GM23248 (cell line): ENCODE results near the gene ANKRD13B. TPM values are rescaled to one million over a fixed set of nuclear protein-coding genes. Genes with fewer than 3 reads are reported as not detected.
"Not testable (repeated sequence)": the region's sequence is repeated elsewhere in the genome, so short reads cannot be mapped to it uniquely, and the experiment has no call there.

Experiments used
- DNase-seq: peaks from one replicate; pipeline ENCODE4 v3.0.0-alpha.2; 2015
- H2AFZ ChIP-seq: fragments of 200-600 bp; sonication (generic); 2 replicates; pipeline ENCODE4 v1.6.1; 2016; ENCODE audit warnings: antibody characterized with exemption
- H3F3A ChIP-seq: fragments of 200-600 bp; sonication (generic); 2 replicates; pipeline ENCODE4 v1.6.1; 2016; ENCODE audit warnings: mild to moderate bottlenecking, antibody characterized with exemption, mixed run types; ENCODE audit not compliant: insufficient read depth
- H3K27ac ChIP-seq: fragments of 200-600 bp; sonication (generic); 2 replicates; pipeline ENCODE4 v1.5.1; 2016; ENCODE audit warnings: mild to moderate bottlenecking
- H3K27me3 ChIP-seq: fragments of 200-600 bp; sonication (generic); replicated peaks from 2 replicates; pipeline ENCODE4 v1.6.1; 2016; ENCODE audit warnings: mild to moderate bottlenecking; ENCODE audit not compliant: insufficient read depth
- H3K36me3 ChIP-seq: fragments of 200-600 bp; sonication (generic); 2 replicates; pipeline ENCODE4 v1.6.1; 2016; ENCODE audit warnings: low read depth, mild to moderate bottlenecking
- H3K4me1 ChIP-seq: fragments of 200-600 bp; sonication (generic); 2 replicates; pipeline ENCODE4 v1.6.1; 2016; ENCODE audit warnings: mild to moderate bottlenecking; ENCODE audit not compliant: insufficient read depth
- H3K4me2 ChIP-seq: fragments of 200-600 bp; sonication (generic); one replicate; pipeline ENCODE4 v1.6.1; 2016; ENCODE audit warnings: mild to moderate bottlenecking; ENCODE audit not compliant: unreplicated experiment
- H3K4me3 ChIP-seq: fragments of 200-600 bp; sonication (generic); 2 replicates; pipeline ENCODE4 v1.5.1; 2016; ENCODE audit warnings: mild to moderate bottlenecking
- H3K79me2 ChIP-seq: fragments of 200-600 bp; sonication (generic); 2 replicates; pipeline ENCODE4 v1.6.1; 2016; ENCODE audit warnings: mild to moderate bottlenecking; ENCODE audit not compliant: insufficient read depth
- H3K9ac ChIP-seq: fragments of 200-600 bp; sonication (generic); 2 replicates; pipeline ENCODE4 v1.6.1; 2016; ENCODE audit warnings: mild to moderate bottlenecking
- H3K9me2 ChIP-seq: fragments of 200-600 bp; sonication (generic); 2 replicates; pipeline ENCODE4 v1.6.1; 2016; ENCODE audit warnings: mixed run types, mild to moderate bottlenecking, moderate library complexity; ENCODE audit not compliant: insufficient read depth
- H3K9me3 ChIP-seq: fragments of 200-600 bp; sonication (generic); one replicate; pipeline ENCODE4 v1.6.1; 2017; ENCODE audit warnings: low read depth
- H4K20me1 ChIP-seq: fragments of 200-600 bp; sonication (generic); 2 replicates; pipeline ENCODE4 v1.6.0; 2016; ENCODE audit not compliant: insufficient read depth
- EZH2 ChIP-seq: fragments of 200-600 bp; sonication (generic); IDR thresholded peaks from 2 replicates; pipeline ENCODE4 v1.6.1; 2018; ENCODE audit warnings: antibody characterized with exemption, mild to moderate bottlenecking; ENCODE audit not compliant: insufficient read depth, poor library complexity, severe bottlenecking
- EZH2phosphoT487 ChIP-seq: fragments of 200-600 bp; sonication (generic); IDR thresholded peaks from 2 replicates; pipeline ENCODE4 v1.6.1; 2018; ENCODE audit warnings: antibody characterized with exemption, moderate library complexity, mild to moderate bottlenecking, low read depth; ENCODE audit not compliant: insufficient read depth
- WGBS, 2 experiments: methylation state at CpG; one replicate each; pipeline ENCODE4 v1.1.6; 2015 to 2017; ENCODE audit warnings: low lambda C conversion rate in 2 of 2, low coverage in 1 of 2; ENCODE audit errors: missing lambda C conversion rate in 2 of 2; 5-methylcytosine and 5-hydroxymethylcytosine counted together
- in situ Hi-C: fragments of 300-500 bp; cut with MboI; formaldehyde crosslinking; loops from 2 replicates; pipeline ENCODE4 v1.15.0; 2020
- polyA plus RNA-seq: library from polyadenylated mRNA; unstranded; fragments of >200 nt; fragmentation: Nextera tagmentation; extraction: Ambion mirVana; gene quantifications from 2 replicates; pipeline ENCODE4 v1.2.1, GENCODE V29; 2016
- total RNA-seq: library from RNA; depleted of rRNA; stranded (reverse); fragments of >200 nt; shearing (Covaris generic); gene quantifications from 2 replicates; pipeline ENCODE4 v1.2.3, GENCODE V29; 2014

The ANKRD13B gene
- total and polyA plus RNA-seq, 2 experiments from 2014 or later: 1.7 to 9.4 TPM

GRCh38 chr17:29649359-29649758 is 56.4 kb downstream of the ANKRD13B start:
- H2AFZ ChIP-seq: no peak overlapping the region
- peaks cover 25% of the 10 kb centered on the region for H3K4me1 ChIP-seq
- H3K9me2 ChIP-seq: no peaks in the 10 kb centered on the region
- H3K79me2 ChIP-seq: no peaks in the 10 kb centered on the region
- peaks cover 24% of the 10 kb centered on the region for H3F3A ChIP-seq
- no peak overlapping the region for H3K9ac ChIP-seq
- H3K9me3 ChIP-seq: no peaks in the 10 kb centered on the region
- no peak overlapping the region for H3K27ac ChIP-seq
- no peaks in the 10 kb centered on the region for H3K27me3 ChIP-seq
- in situ Hi-C loops: loop anchor here (10.0 kb wide), 2 partner anchors 125 to 285 kb away; partner anchors contain the start of gene SSH2
- 97 to 99% methylated on average over 5 of the region's 5 CpGs for WGBS, 2 experiments
- no peaks in the 10 kb centered on the region for H4K20me1 ChIP-seq
- H3K36me3 ChIP-seq: 0 out of 2 replicates have a peak, but pooled peaks cover 5% of the 10 kb centered on the region
- DNase-seq: no peak
- TF ChIP-seq EZH2 (no peak), EZH2phosphoT487 (no peak)
- H3K4me3 ChIP-seq: no peak overlapping the region
- H3K4me2 ChIP-seq: no peak overlapping the region

- 84 to 91% methylated on average over 4 of the region's 4 CpGs for WGBS, 2 experiments
- no peaks in the 10 kb centered on the region for H3K79me2 ChIP-seq
- no peak overlapping the region for H3K9ac ChIP-seq
- H3K4me3 ChIP-seq: no peak overlapping the region
- H4K20me1 ChIP-seq: no peaks in the 10 kb centered on the region
- H3K9me2 ChIP-seq: no peaks in the 10 kb centered on the region
- H3K36me3 ChIP-seq: 0 out of 2 replicates have a peak, but pooled peaks cover 5% of the 10 kb centered on the region
- H3K27ac ChIP-seq: no peak overlapping the region
- H3F3A ChIP-seq: peaks cover 13% of the 10 kb centered on the region
- peaks cover 16% of the 10 kb centered on the region for H3K4me1 ChIP-seq
- no peak for TF ChIP-seq EZH2
- no peak for TF ChIP-seq EZH2phosphoT487
- no peak for DNase-seq
- no peak overlapping the region for H3K4me2 ChIP-seq
- no peaks in the 10 kb centered on the region for H3K9me3 ChIP-seq
- in situ Hi-C loops: no loop called here
- H2AFZ ChIP-seq: no peak overlapping the region
- no peaks in the 10 kb centered on the region for H3K27me3 ChIP-seq
Observed at GRCh38 chr17:29650396-29650795, 57.5 kb downstream of the ANKRD13B start.

- in situ Hi-C loops, H2AFZ ChIP-seq, H3K4me3 ChIP-seq, H3K4me1 ChIP-seq, H3K27me3 ChIP-seq, DNase-seq, H3K9me2 ChIP-seq, H3K36me3 ChIP-seq, H3K9me3 ChIP-seq, H3K9ac ChIP-seq, H3K27ac ChIP-seq, H3K4me2 ChIP-seq, H3F3A ChIP-seq, H4K20me1 ChIP-seq, H3K79me2 ChIP-seq: not testable (repeated sequence)
- WGBS, 2 experiments: 90 to 95% methylated on average over 7 of the region's 7 CpGs
Observed at GRCh38 chr17:29651913-29652312, 59.0 kb downstream of the ANKRD13B start.

GRCh38 chr17:29652976-29653375 is 60.0 kb downstream of the ANKRD13B start:
- H3F3A ChIP-seq: no peaks in the 10 kb centered on the region
- H3K27ac ChIP-seq: no peak overlapping the region
- no peak overlapping the region for H2AFZ ChIP-seq
- TF ChIP-seq EZH2phosphoT487 (no peak), EZH2 (no peak)
- H3K36me3 ChIP-seq: 0 out of 2 replicates have a peak, but pooled peaks cover 5% of the 10 kb centered on the region
- H3K79me2 ChIP-seq: no peaks in the 10 kb centered on the region
- no peaks in the 10 kb centered on the region for H4K20me1 ChIP-seq
- H3K4me2 ChIP-seq: no peak overlapping the region
- H3K4me1 ChIP-seq: 0 out of 2 replicates have a peak, but pooled peaks cover 6% of the 10 kb centered on the region
- H3K9me3 ChIP-seq: no peaks in the 10 kb centered on the region
- H3K9me2 ChIP-seq: no peaks in the 10 kb centered on the region
- in situ Hi-C loops: no loop called here
- H3K4me3 ChIP-seq: no peak overlapping the region
- no peak for DNase-seq
- no peaks in the 10 kb centered on the region for H3K27me3 ChIP-seq
- no peak overlapping the region for H3K9ac ChIP-seq

- in situ Hi-C loops: no loop called here
- no peaks in the 10 kb centered on the region for H3K9me2 ChIP-seq
- no peak overlapping the region for H2AFZ ChIP-seq
- H3K36me3 ChIP-seq: 0 out of 2 replicates have a peak, but pooled peaks cover 5% of the 10 kb centered on the region
- no peak overlapping the region for H3K27ac ChIP-seq
- no peaks in the 10 kb centered on the region for H3K27me3 ChIP-seq
- H3K9me3 ChIP-seq: no peaks in the 10 kb centered on the region
- H4K20me1 ChIP-seq: no peaks in the 10 kb centered on the region
- no peaks in the 10 kb centered on the region for H3K79me2 ChIP-seq
- no peaks in the 10 kb centered on the region for H3F3A ChIP-seq
- no peak overlapping the region for H3K4me3 ChIP-seq
- DNase-seq: no peak
- 5 to 9% methylated on average over 1 of the region's 1 CpG for WGBS, 2 experiments
- H3K4me2 ChIP-seq: no peak overlapping the region
- TF ChIP-seq EZH2phosphoT487 (no peak), EZH2 (no peak)
- H3K9ac ChIP-seq: no peak overlapping the region
- H3K4me1 ChIP-seq: 0 out of 2 replicates have a peak, but pooled peaks cover 6% of the 10 kb centered on the region
Observed at GRCh38 chr17:29653995-29654714, 61.2 kb downstream of the ANKRD13B start.
